OCI-M1 (cell line): ENCODE measurements around the gene TNNI2.
"Not testable (repeated sequence)": the region's sequence is repeated elsewhere in the genome, so short reads cannot be mapped to it uniquely, and the experiment has no call there.

Source experiments
- DNase-seq: peaks from one replicate; lab custom pipeline; 2025; lab: John Stamatoyannopoulos, UW

Gene TNNI2

GRCh38 chr11:1838426-1839144, at the start of gene TNNI2:
TSS of gene TNNI2 (plus strand) at chr11:1838981. CDS start at chr11:1839697, 716 bp downstream.
- no peak for DNase-seq

- no peak for DNase-seq
Observed at GRCh38 chr11:1791912-1792311, 46.9 kb upstream of the TNNI2 start.

DNA sequence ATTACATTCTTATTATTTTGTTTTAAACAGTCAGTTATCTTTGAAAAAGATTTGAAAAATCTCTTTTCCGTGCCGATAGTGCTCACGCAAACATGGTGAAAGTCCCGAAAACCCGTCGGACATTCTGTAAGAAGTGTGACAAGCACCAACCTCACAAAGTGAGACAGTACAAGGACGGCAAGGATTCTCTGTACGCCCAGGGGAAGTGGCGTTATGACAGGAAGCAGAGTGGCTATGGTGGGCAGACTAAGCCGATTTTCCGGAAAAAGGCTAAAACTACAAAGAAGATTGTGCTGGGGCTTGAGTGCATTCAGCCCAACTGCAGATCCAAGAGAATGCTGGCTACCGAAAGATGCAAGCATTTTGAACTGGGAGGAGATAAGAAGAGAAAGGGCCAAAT, 46.3 kb upstream of the TNNI2 start:
- DNase-seq: no peak

DNA sequence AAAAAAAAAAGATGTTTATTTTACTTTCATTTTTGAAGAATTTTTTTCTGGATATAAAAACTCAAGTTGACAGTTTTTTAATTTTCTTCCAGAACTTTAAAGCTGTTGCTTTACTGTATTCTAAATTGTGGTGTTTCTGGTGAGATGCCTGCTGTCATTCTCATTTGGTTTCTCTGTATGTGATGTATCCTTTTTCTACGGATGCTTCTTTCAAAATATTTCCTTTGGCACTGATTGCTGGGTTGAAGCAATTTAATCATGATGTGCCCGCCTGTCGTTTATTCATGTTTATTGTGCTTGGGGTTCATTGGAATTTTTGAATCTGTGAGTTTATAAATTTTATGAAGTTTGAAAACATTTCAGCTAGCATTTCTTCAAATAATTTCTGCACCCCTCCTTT, 45.7 kb upstream of the TNNI2 start:
- no peak for DNase-seq

DNA sequence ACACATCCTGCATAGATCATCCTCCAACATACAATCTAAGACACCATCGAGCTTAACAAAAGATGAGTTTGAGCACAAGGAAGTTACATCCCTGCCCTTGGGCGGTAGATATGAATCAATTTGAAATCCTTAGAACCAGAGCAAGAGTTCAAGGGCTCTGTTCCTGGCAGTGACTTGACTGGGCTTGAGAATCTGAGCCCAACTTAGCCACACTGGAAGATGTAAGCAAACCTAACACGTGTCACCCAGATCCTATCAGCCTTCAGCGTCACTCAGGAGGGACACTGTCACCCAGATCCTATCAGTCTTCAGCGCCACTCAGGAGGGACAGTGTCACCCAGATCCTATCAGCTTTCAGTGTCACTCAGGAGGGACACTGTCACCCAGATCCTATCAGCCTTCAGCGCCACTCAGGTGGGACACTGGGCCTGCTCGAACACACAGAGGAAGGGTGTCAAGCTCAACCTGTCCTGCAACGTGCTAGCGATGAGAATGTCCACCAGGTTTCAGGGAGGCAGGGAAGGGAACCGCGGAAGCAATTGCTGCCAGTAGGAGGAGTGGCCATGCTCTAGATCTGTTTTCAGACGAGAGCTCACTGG, 42.3 kb upstream of the TNNI2 start:
- DNase-seq: no peak

- no peak for DNase-seq
Observed at GRCh38 chr11:1797391-1798125, 41.2 kb upstream of the TNNI2 start.

GRCh38 chr11:1803246-1803645, 35.5 kb upstream of the TNNI2 start:
- no peak for DNase-seq

DNA sequence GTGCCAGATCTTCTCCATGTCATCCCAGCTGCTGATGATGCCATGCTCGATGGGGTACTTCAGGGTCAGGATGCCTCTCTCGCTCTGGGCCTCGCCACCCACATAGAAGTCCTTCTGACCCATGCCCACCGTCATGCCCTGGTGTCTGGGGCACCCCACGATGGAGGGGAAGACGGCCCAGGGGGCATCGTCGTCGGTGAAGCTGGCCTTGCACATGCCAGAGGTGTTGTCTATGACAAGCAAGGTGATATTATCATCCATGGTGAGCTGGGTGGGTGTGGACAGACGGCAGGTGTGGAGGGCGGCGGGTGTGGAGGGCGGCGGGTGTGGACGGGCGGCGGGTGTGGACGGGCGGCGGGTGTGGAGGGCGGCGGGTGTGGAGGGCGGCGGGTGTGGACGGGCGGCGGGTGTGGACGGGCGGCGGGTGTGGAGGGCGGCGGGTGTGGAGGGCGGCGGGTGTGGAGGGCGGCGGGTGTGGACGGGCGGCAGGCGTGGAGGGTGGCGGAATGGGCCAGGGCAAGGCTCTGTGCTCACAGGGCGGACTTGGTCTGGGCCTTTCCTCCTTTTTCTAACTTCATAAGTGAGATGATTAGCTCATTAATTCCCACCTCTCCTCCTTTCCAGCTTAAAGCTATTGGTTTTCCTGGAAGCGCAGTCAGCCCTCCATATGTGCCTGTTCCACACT, 34.8 kb upstream of the TNNI2 start:
- DNase-seq: not testable (repeated sequence)

GRCh38 chr11:1805525-1805924, 33.3 kb upstream of the TNNI2 start:
- DNase-seq: no peak

GRCh38 chr11:1807264-1807995, 31.4 kb upstream of the TNNI2 start:
- DNase-seq: no peak

DNA sequence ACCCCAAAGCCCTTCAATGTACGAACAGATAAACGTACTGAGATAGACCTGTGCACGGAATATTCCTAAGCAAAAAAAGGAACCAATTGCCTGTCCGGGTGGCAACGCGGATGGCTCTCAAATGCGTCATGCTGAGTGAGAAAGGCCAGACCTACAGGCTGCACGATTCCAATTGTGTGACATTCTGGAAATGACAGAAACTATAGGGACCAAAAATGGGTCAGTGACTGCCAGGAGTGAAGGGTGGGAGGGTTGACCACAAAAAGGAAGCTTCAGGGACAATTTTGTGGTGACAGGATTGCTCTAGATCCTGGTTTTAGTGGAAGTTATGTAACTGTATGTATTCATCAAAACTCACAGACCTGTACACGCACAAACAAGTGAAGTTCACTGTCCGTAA, 28.0 kb upstream of the TNNI2 start:
- peak; percentile 10 for DNase-seq

DNA sequence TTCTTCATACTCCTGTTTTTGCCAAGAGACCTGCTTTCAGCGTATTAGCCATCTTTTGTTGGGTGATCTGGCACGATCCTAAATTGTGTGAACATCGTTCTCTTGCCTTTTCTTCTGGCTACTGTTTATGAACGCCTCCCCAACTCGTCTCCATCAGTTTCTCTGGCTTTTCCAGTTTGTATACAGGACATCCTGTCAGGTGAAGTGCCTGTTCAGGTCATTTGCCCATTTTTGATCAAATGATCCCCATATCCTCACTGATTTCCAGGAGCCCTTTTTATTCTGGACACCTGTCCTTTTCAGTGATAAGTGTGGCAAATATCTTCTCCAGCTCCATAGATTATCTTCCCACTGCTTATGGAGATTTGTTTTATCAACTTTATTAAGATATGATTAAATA, 26.5 kb upstream of the TNNI2 start:
- no peak for DNase-seq

GRCh38 chr11:1812801-1813200, 26.0 kb upstream of the TNNI2 start:
- no peak for DNase-seq

- not testable (repeated sequence) for DNase-seq
Observed at GRCh38 chr11:1813356-1813755, 25.4 kb upstream of the TNNI2 start.

GRCh38 chr11:1814691-1815090, 24.1 kb upstream of the TNNI2 start:
- no peak for DNase-seq

DNA sequence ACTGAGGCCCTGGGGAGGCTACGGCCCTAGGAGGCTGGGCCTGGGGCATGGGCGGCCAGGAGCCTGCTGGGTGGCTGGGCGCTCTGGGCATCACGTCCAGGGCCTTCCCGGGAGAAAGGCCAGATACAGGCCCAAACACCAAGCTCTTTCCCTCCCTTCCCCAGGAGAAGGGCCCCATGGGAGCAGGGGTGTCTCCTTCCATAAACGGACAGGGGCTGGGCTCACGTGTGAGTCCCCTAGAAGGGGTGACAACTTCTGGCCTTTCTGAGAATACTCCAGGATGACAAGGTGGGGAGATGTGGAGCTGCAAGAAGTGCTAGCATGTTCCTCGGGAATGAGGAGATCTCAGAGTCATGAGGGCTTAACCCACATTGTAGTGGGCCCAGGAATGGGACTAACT, 23.5 kb upstream of the TNNI2 start:
- no peak for DNase-seq

- no peak for DNase-seq
Observed at GRCh38 chr11:1815751-1816150, 23.0 kb upstream of the TNNI2 start.

- no peak for DNase-seq
Observed at GRCh38 chr11:1817000-1817399, 21.8 kb upstream of the TNNI2 start.

DNA sequence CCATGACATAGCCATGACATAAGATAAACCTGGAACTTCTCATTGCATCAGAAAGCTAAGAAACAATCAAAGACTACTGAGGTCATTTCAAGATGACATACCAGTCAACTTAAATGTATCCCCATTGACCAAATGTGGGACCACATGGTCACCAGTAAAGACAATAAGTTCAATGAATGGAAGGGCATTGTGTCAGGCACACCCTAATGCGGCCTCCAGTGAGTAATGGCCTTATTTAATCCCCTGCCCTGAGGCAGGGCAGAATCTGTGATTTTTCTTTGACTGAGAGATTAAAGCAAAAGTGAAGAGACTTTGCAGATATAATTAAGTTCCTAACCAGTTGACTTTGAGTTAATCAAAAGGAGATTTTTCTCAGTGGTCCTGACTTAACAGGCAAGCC, 21.3 kb upstream of the TNNI2 start:
- no peak for DNase-seq

DNA sequence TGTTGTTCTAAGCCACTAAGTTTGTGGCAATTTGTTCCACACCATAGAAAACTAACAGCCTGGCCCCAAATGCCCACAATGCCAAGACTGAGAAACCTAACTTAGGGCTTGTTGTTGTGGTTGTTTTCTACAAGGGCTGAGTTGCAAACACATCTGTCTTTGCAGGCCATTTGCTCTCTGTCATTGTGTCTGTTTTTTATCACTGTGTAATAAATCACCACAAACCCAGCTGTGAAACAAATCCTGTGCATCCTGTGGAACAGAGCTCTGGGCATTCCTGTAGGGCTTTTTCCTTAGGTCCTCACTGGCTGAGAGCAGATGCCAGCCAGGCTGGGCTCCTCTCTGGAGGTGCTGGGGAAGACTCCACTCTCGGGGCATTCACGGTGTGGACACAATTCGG, 19.7 kb upstream of the TNNI2 start:
- no peak for DNase-seq

DNA sequence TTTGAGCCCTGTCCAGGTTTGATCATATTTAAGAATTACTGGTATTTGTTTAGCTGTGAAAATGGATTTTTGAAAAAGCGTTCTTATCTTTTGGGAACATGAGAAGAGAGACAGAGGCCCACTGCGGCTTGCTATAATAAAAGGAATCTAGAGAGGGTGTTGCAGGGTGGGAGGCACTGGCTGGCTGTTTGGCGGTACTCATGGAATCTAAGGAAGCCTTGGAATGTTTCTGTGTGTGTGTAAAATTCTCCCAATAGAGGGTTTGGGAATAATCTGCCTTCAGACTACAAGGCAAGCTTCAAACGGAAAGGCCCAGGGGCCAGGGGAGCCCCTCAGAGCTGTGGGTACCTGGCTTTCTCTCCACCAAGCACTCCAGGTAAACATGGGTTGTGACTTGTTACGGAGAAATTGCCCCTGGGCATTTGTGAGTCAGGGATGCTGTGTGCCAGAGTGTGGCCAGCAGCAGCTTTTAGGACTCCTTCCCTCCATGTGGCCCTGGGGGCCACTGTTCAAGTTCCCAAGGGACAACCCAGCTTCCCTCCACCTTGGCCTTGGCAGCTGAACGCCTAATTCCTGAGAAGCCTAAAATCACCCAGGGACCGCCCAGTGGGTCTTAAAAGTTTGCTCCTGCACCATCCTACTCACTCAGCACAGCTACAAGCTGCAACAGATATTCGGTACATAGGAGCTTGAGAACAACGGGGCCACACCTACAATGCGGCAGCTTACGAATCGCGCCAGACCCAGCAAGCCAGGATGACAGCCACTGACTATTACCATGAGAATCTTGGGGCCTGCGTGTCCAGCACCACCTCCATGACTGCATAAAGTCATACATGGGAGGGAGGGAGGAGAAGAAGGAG, 18.1 kb upstream of the TNNI2 start:
- DNase-seq: no peak
